ENCODE data around the gene HORMAD2.

Gene HORMAD2

GRCh38 chr22:30038219-30038618 is 42.0 kb upstream of the HORMAD2 start (continued):
- TF ChIP-seq, protein P1, sequence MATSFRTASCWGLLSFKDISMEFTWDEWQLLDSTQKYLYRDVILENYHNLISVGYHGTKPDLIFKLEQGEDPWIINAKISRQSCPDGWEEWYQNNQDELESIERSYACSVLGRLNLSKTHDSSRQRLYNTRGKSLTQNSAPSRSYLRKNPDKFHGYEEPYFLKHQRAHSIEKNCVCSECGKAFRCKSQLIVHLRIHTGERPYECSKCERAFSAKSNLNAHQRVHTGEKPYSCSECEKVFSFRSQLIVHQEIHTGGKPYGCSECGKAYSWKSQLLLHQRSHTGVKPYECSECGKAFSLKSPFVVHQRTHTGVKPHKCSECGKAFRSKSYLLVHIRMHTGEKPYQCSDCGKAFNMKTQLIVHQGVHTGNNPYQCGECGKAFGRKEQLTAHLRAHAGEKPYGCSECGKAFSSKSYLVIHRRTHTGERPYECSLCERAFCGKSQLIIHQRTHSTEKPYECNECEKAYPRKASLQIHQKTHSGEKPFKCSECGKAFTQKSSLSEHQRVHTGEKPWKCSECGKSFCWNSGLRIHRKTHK (tag by site-specific recombination; IDR thresholded peaks at IDR 0.05): no peak
- TF ChIP-seq AEBP2 (tag by site-specific recombination; IDR thresholded peaks at IDR 0.05; ENCODE audit: borderline replicate concordance) (no peak), ZNF140 (tag by site-specific recombination; IDR thresholded peaks at IDR 0.05) (no peak), INSM2 (tag by site-specific recombination; IDR thresholded peaks at IDR 0.05) (no peak), ZNF416 (tag by site-specific recombination; IDR thresholded peaks at IDR 0.05) (no peak), GLIS2 (tag by site-specific recombination; IDR thresholded peaks at IDR 0.05) (peak; percentile 32; the same call in 1 of the 2 replicates), ZBTB11 (tag by site-specific recombination; conservative IDR thresholded peaks at IDR 0.05; ENCODE audit: low read depth) (no peak), OVOL3 (tag by site-specific recombination; IDR thresholded peaks at IDR 0.05) (no peak), ZNF362 (tag by site-specific recombination; IDR thresholded peaks at IDR 0.05) (no peak), ZNF76 (tag by site-specific recombination; IDR thresholded peaks at IDR 0.05; ENCODE audit: borderline replicate concordance, low read depth) (no peak), ZNF132 (tag by site-specific recombination; IDR thresholded peaks at IDR 0.05; ENCODE audit: borderline replicate concordance) (no peak), HOXA7 (CRISPR knock-in tag; IDR thresholded peaks at IDR 0.05; ENCODE audit: borderline replicate concordance) (no peak), KLF8 (tag by site-specific recombination; IDR thresholded peaks at IDR 0.05) (peak; percentile 72; the same call in 1 of the 2 replicates), ZNF350 (tag by site-specific recombination; IDR thresholded peaks at IDR 0.05) (no peak), ZNF529 (tag by site-specific recombination; IDR thresholded peaks at IDR 0.05; ENCODE audit: insufficient replicate concordance) (no peak), ZNF184 (tag by site-specific recombination; IDR thresholded peaks at IDR 0.05) (peak; percentile 43; the same call in 1 of the 2 replicates), PRDM1 (tag by site-specific recombination; IDR thresholded peaks at IDR 0.05) (0 out of 2 replicates have a peak, but pooled peaks have one; percentile 3), ZNF639 (tag by site-specific recombination; IDR thresholded peaks at IDR 0.05) (peak; percentile 73), ZBTB10 (tag by site-specific recombination; IDR thresholded peaks at IDR 0.05) (peak; percentile 61; the same call in 1 of the 2 replicates), ZNF600 (tag by site-specific recombination; IDR thresholded peaks at IDR 0.05) (no peak)
- TF ChIP-seq, protein P2, sequence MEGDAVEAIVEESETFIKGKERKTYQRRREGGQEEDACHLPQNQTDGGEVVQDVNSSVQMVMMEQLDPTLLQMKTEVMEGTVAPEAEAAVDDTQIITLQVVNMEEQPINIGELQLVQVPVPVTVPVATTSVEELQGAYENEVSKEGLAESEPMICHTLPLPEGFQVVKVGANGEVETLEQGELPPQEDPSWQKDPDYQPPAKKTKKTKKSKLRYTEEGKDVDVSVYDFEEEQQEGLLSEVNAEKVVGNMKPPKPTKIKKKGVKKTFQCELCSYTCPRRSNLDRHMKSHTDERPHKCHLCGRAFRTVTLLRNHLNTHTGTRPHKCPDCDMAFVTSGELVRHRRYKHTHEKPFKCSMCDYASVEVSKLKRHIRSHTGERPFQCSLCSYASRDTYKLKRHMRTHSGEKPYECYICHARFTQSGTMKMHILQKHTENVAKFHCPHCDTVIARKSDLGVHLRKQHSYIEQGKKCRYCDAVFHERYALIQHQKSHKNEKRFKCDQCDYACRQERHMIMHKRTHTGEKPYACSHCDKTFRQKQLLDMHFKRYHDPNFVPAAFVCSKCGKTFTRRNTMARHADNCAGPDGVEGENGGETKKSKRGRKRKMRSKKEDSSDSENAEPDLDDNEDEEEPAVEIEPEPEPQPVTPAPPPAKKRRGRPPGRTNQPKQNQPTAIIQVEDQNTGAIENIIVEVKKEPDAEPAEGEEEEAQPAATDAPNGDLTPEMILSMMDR (tag by site-specific recombination; IDR thresholded peaks at IDR 0.05): no peak
- TF ChIP-seq, protein P3, sequence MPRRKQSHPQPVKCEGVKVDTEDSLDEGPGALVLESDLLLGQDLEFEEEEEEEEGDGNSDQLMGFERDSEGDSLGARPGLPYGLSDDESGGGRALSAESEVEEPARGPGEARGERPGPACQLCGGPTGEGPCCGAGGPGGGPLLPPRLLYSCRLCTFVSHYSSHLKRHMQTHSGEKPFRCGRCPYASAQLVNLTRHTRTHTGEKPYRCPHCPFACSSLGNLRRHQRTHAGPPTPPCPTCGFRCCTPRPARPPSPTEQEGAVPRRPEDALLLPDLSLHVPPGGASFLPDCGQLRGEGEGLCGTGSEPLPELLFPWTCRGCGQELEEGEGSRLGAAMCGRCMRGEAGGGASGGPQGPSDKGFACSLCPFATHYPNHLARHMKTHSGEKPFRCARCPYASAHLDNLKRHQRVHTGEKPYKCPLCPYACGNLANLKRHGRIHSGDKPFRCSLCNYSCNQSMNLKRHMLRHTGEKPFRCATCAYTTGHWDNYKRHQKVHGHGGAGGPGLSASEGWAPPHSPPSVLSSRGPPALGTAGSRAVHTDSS (tag by site-specific recombination; IDR thresholded peaks at IDR 0.05): no peak
